HG03135 (cell line): ENCODE results near the gene RPS6KA1.
"Not testable (repeated sequence)": the region's sequence is repeated elsewhere in the genome, so short reads cannot be mapped to it uniquely, and the experiment has no call there.

ENCODE experiments used
- ATAC-seq: cut with Tn5 transposase; IDR thresholded peaks from one replicate; pipeline ENCODE4 v1.9.1; 2021; ENCODE audit warnings: mild to moderate bottlenecking, moderate library complexity; ENCODE audit not compliant: unreplicated experiment

The RPS6KA1 gene

DNA sequence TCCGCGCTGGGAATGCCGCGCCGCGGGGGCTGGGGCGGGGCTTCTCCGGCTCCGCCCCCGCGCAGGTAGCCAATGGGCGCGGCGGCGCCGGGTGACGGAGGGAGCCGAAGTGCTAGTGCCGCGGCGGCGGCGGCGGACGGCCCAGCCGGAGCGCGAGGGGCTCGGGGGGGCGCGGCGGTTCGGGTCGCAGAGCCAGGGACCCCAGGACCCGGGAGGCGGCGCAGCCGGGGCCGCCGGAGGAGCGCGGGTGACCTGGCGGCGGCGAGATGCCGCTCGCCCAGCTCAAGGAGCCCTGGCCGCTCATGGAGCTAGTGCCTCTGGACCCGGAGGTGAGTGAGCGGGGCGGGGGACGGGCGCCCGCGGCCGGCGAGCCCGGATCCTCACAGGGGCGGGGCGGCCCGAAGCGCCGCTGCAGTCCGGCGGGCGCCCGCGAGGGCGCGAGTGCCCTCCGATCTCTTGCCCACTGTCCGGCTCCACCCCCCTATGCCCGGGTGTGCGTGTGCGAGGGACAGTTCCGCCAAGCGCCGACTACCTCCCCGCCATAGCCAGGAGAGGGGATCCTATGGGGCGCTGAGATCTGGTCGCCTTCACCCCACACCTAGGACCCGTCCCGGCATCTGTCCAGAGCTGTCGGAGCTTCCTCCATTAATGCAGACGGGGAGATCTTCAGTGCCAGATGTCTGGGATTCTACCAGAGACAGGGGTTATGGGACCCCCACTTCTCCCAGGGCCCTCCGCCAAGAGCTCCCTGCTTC, at the start of gene RPS6KA1:
Gene RPS6KA1 (plus strand): TSS at position 107 of the 755 bp plus-strand sequence. CDS start 160 bp downstream, at position 267.
- peak; percentile 84 for ATAC-seq

DNA sequence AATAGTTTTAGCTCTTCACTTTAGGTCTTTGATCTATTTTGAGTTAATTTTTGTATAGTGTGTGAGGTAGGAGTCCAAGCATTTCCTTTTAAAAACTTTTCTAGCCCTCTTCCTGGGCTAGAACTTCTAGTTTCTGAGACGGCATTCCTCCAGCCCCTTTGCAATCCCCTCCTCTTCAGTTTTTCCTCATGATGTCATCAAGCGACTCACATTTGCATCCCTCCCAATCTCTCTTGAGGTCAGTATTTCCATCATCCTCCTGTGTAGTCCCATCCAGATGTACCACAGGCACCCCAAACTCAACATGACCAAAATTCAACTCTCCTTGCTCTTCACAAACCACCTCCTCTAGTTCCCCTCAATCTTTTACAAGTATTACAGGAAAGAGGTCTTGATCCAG, 46.6 kb upstream of the RPS6KA1 start:
- ATAC-seq: no peak

DNA sequence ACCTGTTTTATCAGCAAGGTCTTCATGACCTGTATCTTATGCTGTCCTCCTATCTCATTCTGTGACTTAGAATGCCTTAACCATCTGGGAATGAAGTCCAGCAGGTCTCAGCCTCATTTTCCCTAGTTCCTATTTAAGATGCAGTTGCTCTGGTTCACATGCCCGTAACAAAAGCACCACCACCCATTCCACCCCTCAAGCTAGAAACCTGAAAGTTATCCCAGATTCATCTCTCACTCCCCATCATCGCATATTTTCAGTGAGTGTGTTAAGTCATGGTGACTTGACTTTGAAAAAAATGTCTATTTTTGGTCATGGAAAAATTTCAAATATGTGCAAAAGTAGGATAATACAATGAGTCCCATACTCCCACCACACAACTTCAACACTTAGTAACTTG, 45.6 kb upstream of the RPS6KA1 start:
- no peak for ATAC-seq

DNA sequence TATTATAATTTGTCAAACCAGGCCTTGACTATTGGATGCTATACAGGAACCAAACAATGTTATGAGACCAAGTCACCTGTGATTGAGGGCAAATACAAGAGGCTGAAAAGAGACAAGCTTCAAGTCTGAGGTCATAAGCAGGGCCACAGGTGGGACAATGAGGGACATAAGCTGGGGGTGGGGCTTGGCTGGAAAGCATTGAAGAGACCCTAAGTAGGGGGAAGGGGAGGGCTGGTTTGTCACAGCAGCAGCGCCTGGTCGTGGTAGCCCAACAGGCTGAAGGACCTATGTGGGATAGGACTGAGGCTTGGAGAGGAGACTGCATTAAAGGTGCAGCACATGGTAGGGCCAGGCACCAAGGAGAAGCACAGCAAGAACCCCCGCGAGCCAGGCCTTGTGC, 39.4 kb upstream of the RPS6KA1 start:
- ATAC-seq: no peak

DNA sequence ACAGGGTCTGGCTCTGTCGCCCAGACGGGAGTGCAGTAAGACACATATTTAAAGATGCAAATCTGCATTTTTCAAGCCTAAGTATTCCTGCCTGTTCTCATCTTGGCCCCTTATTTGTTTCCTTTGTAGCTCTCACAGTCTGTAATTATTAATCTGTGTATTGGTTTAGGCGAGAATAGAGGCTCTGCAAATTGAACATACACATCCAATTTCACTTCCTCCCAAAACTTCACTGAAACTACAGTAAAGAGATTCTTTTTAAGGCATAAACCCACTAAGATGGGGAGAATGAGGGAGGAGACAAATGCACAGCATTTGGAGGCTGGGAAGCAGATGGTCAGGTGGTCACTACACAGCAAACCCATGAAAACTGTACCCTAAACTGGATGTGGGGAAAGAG, 36.3 kb upstream of the RPS6KA1 start:
- ATAC-seq: no peak

DNA sequence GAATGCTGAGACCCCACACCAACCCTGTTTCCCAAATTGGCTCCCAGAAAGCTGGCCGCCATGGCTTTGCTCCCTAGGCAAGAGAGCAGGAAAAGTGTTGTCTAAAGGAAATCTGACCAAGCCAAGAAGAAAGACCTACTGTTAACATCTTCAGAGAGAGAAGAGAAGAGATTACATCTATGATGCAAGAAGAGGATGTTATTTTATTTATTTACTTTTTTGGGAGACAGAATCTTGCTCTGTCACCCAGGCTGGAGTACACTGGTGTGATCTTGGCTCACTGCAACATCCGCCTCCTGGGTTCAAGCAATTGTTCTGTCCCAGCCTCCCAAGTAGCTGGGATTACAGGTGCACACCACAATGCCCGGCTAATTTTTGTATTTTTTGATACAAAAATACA, 35.6 kb upstream of the RPS6KA1 start:
- no peak for ATAC-seq

DNA sequence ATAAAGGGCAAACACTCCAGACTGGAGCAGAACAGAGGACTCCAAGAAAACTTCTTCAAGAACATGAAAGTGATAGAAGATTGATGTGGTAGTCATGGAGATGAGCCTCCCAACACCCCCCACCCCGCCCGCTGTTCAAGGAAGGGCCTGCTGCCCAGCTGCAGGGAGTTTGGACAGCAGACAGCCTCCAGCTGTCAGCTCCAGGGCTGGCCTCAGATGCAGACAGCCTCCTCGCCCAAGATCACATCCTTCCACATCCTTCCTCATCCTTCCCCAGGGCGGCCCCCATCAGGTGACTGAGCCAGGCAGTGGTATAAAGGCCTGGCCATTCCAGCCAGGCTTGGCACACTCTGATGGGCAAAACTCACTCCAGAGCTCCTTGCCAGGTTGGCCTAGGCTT, 32.7 kb upstream of the RPS6KA1 start:
- ATAC-seq: no peak

DNA sequence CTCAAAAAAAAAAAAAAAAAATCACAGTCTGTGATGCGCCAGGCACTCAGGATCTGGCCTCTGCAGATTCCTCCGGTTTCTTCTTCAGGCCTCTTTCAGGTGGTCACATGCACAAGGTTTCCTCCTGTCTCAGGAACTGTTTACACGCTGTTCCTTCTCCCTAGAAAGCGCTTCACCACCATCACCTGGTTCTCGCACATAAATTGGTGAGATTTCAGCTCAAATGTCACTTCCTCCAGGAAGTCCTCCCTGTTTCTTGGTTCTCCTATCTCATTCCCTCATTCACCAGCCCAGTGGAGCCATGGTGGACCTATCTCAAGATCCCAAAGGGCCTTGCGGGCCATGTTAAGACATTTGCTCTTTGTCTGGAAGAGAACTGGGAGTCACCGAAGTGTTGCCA, 30.7 kb upstream of the RPS6KA1 start:
- ATAC-seq: no peak

DNA sequence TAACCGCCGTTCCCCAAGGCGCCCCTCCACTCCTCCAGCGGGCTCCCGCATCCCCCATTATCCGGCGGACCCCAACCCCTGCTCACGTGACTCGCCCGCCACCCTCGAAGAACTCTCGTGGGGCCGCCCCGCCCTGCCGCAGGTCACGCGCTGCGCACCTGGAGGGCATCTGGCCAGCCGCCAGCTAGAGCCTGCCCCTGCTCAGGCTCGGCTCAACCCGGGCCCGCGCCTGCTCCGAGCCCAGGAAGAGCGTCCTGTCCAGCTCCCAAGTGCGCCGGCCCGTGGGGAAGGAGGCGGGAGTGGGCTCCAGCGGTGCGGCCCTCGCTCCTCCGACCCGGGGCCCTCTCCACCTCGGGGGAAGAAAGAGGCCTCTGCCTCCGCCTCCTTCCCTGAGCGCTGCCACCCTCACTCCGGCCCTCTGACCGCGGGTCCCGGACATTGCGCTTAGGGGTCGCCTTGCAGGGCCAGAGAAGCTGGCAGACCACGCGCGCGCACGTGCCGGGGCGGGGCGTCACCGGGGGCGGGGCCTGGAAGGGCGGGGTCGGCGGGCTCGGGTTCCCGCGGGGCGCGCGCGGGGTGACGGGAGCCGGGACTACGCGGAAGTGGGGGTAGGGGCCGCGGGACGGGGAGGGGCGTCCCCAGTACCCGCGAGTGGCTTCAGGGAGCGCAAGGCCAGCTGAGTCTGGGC, 28.9 kb upstream of the RPS6KA1 start:
- peak; percentile 67 for ATAC-seq

DNA sequence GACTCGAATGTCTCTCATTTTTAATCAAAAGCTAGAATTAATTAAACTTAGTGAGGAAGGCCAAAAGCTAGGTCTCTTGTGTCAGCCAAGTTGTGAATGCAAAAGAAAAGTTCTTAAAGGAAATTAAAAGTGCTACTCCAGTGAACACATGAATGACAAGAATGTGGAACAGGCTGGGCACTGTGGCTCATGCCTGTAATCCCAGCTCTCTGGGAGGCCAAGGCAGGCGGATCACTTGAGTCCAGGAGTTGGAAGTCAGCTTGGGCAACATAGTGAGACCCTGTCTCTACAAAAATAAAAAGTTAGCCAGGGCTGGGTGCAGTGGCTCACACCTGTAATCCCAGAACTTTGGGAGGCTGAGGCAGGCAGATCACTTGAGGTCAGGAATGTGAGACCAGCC, 18.9 kb upstream of the RPS6KA1 start:
- ATAC-seq: not testable (repeated sequence)

DNA sequence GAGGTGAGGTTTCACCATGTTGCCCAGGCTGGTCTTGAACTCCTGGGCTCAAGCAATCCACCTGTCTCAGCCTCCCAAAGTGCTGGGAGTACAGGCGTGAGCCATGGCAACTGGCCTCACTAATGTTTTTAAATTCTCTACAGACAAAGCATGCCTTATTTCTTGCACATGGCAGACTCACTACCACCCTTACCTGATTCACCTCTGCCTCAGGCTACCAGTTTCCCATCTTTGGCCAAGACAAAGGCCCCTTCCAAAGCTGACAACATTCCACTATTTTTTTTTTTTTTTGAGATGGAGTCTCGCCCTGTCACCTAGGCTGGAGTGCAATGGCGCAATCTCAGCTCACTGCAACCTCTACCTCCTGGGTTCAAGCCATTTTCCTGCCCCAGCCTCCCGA, 13.7 kb upstream of the RPS6KA1 start:
- not testable (repeated sequence) for ATAC-seq

DNA sequence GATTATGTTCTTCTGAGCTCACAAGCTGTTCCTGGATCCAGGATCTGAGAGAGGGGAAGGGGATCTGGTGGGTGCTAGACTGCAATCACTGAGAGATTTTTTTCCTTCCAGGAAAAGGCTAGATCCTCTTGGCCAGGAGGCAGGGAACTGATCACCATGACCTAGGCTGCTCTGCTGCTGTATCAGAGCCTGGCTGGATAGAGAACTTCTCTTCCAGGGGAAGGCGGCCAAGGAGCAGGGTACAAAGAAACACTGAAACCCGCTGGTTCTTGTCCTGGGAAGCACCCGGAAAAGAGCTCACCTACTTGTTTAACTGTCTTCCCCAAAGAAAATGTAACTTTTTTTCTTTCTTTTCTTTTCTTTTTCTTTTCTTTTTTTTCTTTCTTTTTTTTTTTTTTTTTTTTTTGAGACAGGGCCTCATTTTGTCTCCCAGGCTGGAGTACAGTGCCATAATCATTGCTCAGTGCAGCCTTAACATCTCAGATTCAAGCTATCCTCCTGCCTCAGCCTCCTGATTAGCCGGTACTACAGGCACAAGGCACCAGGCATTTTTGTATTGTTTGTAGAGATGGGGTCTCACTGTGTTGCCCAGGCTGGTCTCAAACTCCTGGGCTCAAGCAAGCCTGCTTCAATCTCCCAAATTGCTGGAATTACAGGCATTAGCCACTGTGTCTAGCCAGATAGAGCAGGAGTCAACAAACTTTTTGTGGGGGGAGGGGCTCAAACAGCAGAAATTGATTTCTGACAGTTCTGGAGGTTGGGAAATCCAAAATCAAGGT, 12.4 kb upstream of the RPS6KA1 start:
- ATAC-seq: no peak

DNA sequence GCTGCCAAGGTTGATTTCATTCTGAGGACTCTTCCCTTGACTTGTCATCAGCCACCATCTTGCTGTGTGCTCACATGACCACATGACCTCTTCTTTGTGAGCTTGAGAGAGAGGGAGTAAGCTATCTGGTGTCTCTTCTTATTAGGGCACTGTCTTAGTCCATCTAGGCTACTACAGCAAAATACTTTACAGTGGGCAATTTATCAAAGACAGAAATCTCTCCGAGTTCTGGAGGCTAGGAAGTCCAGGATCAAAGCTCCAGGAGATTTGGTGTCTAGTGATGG, 11.9 kb upstream of the RPS6KA1 start:
- ATAC-seq: no peak

DNA sequence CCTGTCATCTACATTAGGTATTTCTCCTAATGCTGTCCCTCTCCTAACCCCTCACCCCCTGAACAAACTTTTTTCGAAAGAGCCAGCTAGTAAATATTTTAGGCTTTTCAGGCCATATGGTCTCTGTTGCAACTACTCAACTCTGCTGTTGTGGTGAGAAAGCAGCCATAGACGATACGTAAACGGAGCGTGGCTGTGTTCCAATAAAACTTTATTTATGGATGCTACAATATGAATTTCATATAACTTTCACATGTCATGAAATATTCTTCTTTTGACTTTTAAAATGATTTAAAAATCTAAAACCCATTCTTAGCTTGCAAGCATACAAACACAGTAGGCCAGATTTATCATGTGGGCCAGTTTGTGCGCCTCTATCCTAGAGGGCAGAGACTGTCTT, 11.2 kb upstream of the RPS6KA1 start:
- no peak for ATAC-seq

DNA sequence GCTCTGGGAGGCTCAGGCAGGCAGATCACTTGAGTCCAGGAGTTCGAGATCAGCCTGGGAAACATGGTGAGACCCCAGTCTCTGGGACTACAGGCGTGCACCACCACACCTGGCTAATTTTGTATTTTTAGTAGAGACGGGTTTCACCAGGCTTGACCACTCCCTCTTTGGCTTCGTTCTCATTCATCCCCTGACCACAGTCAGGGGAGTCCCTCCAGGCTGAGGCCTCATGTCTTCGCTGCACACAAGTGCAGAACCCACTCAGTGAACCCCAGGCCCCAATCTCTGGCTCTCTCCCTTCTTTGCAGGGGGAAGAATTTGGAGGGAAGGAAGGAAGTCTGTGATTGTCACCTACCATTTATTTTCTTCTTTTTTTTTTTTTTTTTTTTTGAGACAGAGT, 9.2 kb upstream of the RPS6KA1 start:
- no peak for ATAC-seq

DNA sequence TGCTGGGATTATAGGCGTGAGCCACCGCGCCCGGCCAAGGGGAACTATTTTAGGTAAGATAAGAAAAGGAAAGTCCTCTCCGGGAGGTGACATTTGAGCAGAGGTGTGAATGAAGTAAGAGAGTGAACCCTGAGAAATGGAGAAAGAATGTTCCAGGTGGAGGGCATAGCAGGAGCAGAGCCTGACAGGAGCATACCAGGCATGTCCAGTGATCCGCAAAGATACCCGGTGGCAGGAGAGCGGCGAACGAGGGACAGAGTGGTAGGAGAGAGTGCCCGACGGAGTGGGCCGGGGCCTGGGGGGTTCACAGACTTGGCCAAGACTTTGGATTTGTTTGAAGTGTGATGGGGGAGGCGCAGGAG, 7.9 kb upstream of the RPS6KA1 start:
- ATAC-seq: no peak

DNA sequence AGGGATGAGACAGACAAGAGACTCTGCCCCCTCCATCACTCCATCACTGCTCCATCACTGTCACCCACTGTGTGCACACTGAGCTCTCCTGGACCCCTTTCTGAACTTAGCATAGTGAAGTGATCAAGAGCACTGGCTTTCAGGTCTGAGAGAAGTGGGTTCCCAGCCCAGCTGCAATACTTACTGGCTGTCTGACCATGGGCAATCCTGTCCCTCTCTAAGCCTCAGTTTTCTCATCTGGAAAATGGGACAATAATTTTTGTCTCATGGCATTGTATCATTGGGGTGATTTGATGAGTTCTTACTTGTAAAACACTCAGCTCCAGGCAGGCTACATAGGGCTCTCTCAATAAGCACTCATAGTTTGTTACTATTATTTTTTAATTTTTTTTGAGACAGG, 7.5 kb upstream of the RPS6KA1 start:
- ATAC-seq: no peak

DNA sequence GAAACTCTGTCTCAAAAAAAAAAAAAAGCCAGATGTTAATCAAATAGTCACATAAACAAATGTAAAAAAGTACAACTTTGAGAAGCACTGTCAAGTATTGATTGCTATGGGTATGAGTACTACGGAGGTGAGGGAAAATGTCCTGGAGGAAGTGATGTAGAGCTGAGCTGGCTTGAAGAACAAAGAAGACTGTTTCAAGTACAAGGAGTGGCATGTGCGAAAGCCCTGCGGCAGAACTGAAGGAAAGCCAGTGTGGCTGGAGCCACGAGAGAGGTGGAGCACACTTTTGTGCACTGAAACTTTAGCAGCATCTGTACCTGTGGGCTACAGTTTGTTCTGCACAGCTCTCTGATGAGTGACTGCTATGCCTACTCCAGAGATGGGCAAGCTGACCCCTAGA, 5.4 kb upstream of the RPS6KA1 start:
- no peak for ATAC-seq

DNA sequence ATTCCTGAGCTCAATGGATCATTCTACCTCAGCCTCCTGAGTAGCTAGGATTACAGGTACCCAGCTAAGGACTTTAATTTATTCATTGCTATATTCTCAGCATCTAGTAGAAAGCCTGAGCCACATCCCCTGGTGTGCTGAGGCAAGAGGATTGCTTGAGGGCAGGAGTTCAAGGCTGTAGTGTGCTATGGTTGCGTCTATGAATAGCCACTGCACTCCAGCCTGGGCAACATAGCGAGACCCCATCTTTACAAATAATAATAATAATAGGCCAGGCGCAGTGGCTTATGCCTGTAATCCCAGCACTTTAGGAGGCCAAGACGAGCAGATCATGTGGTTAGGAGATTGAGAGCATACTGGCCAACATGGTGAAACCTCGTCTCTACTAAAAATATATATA, 3.3 kb upstream of the RPS6KA1 start:
- no peak for ATAC-seq

DNA sequence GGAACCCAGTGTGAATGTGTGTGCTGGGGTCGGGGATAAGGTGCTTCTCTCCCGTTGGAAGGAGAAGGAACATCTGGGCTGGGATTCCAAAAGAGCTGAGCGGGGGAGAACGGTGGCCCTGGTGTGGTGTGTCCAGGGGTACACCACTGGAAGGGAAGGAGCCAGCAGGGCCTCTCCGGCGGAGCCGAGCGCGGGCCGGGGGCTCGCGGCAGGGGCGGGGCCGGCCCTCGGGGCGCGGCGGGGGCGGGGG, 231 bp upstream of the RPS6KA1 start:
- ATAC-seq: no peak

DNA sequence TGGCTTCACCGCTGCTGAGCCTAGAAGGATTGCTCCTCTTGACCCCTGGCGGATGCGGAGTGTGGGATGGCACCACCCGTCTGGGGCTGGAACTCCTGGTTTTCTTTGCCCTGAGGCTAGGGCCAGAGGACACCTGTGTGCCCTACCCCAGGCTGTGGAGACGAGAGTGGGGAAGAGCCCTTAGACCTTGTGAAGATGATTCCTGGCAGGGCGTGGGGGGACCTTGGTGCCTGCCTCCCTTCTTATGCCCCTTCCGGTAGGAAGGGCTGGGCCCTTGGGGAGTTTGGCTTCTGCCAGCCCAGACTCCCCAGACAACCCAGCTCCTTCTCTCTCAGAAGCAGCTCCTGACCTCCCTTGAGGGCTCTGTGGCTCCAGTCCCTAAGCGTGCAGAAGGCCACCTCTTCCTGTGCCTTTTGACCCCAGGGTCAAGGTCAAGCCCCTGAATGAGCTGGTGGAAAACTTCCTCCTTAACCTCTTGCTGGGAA, 891 bp downstream of the RPS6KA1 start:
- no peak for ATAC-seq

DNA sequence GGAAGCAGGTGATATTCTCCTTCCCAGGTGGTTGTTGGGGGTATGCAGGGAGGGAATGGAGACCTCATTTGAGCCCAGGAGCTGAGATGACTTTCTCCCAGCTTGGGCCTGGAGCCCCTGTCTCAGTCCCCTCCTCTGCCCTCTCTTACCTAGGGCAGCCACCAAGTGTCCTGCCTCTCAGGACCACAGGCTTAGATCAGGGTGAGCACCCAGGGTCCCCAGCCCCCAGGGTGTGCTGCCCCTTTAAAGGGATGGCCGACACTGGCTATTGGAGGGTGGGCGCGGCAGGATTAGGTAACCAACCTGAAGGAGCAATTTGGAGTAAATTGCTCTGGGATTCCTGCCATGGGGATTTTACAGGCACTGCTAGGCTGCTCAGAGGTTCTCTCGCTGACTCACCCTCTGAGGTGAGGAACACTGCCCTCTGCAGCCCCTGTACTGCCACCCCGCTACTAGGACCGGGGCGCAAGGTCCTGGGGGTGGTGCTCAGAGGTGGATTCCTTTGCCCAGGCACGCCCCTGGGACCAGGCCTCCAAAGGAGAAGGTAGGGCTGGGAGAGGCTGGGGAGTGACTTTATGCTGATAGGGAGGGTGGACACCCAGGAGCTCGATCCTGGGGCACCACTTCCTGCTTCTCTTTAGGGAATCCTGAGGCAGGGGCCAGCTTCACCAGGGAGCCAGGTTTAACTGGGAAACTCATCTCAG, 1.5 kb downstream of the RPS6KA1 start:
- ATAC-seq: no peak
